ENCODE results near the gene OSBP.
"Not testable (repeated sequence)": the region's sequence is repeated elsewhere in the genome, so short reads cannot be mapped to it uniquely, and the experiment has no call there.

The OSBP gene

DNA sequence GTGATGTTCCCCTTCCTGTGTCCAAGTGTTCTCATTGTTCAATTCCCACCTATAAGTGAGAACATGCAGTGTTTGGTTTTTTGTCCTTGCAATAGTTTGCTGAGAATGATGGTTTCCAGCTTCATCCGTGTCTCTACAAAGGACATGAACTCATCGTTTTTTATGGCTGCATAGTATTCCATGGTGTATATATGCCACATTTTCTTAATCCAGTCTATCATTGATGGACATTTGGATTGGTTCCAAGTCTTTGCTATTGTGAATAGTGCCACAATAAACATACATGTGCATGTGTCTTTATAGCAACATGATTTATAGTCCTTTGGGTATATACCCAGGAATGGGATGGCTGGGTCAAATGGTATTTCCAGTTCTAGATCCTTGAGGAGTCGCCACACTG, 71.9 kb downstream of the OSBP start:
- H4K91ac ChIP-seq (ENCODE audit: low read length); H2BK5ac ChIP-seq (ENCODE audit: low read depth, low read length, poor library complexity, severe bottlenecking): not testable (repeated sequence)

DNA sequence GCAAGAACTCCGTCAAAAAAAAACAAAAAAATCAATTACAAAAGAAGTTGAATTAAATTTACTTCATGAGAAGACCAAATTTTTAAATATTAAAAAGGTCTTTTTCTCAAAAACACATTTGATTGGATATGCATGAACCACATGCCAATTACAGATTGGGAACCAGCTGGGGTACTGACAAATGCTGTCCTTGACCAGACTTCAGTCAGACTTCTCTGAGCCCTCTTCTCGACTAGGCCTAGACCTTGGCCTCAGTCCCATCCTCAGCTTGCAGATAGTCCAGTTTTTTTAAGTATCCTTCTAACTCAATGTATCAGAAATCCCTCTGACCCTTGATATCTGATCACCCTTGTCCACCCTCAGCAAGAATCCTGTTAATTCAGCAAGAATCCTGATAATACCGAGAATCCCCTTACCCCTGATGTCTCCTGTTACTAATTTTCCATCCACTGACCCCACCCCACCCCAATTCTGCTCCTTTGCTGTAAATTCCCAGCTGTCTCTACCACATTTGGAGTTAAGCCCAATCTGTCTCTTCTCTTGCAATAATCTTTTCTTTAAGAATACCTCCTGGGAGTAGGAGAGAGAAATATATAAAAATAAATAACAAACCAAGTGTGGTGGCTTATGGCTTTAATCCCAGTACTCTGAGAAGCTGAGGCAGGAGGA, 73.3 kb downstream of the OSBP start:
- no peak overlapping the region for H2AK5ac ChIP-seq (ENCODE audit: low read length, severe bottlenecking)
- no peak overlapping the region for H2BK15ac ChIP-seq (ENCODE audit: low read depth, poor library complexity, severe bottlenecking)
- no peak overlapping the region for H2BK12ac ChIP-seq (ENCODE audit: low read length in 2 of 2)
- no peak overlapping the region for H3K4me3 ChIP-seq (ENCODE audit: insufficient read depth in 1 of 2, low read depth in 1 of 2, low read length in 2 of 2)
- H3K4me2 ChIP-seq (ENCODE audit: low read length, poor library complexity, severe bottlenecking) = no peak overlapping the region
- no peak overlapping the region for H4K91ac ChIP-seq (ENCODE audit: low read length)
- no peak overlapping the region for H3K18ac ChIP-seq (ENCODE audit: low read depth in 1 of 2, low read length in 2 of 2)
- H3K36me3 ChIP-seq (ENCODE audit: control insufficient read depth in 1 of 2, insufficient read depth in 2 of 2, low read depth in 1 of 2, low read length in 2 of 2) = no peaks in the 10 kb centered on the region
- H2AFZ ChIP-seq (ENCODE audit: low read depth, low read length) = no peak overlapping the region
- no peak overlapping the region for H4K8ac ChIP-seq (ENCODE audit: low read length)
- H3K79me1 ChIP-seq (replicated peaks; ENCODE audit: low read length, poor library complexity, severe bottlenecking) = no peaks in the 10 kb centered on the region
- no peak overlapping the region for H2BK5ac ChIP-seq (ENCODE audit: low read depth, low read length, poor library complexity, severe bottlenecking)
- 78% methylated on average over 2 of the region's 3 CpGs for WGBS
- no peak overlapping the region for H3K4ac ChIP-seq (ENCODE audit: low read depth in 1 of 2, low read length in 2 of 2)
- H3K9ac ChIP-seq (ENCODE audit: low read length) = no peak overlapping the region
- H3K27me3 ChIP-seq (ENCODE audit: control insufficient read depth in 1 of 2, insufficient read depth in 1 of 2, low read length in 2 of 2) = no peaks in the 10 kb centered on the region
- H3K4me1 ChIP-seq (ENCODE audit: control insufficient read depth, insufficient read depth, low read depth, low read length) = peaks cover 1% of the 10 kb centered on the region
- H3K23ac ChIP-seq (ENCODE audit: low read length in 2 of 2) = no peak overlapping the region
- H3K14ac ChIP-seq (ENCODE audit: low read length in 2 of 2) = no peak overlapping the region
- no peak overlapping the region for H3K27ac ChIP-seq (ENCODE audit: low read length, poor library complexity, severe bottlenecking)
- no peaks in the 10 kb centered on the region for H3K9me3 ChIP-seq (ENCODE audit: control insufficient read depth, low read length)
- H2BK120ac ChIP-seq (ENCODE audit: low read depth, low read length) = no peak overlapping the region
- no peak for DNase-seq

More for the DNA sequence above, 71.9 kb downstream of the OSBP start:
- H4K8ac ChIP-seq (ENCODE audit: low read length); H3K27ac ChIP-seq (ENCODE audit: low read length, poor library complexity, severe bottlenecking); H3K23ac ChIP-seq (ENCODE audit: low read length in 2 of 2); H2AK5ac ChIP-seq (ENCODE audit: low read length, severe bottlenecking); H3K79me1 ChIP-seq (replicated peaks; ENCODE audit: low read length, poor library complexity, severe bottlenecking); H3K14ac ChIP-seq (ENCODE audit: low read length in 2 of 2); H3K18ac ChIP-seq (ENCODE audit: low read depth in 1 of 2, low read length in 2 of 2); H3K9me3 ChIP-seq (ENCODE audit: control insufficient read depth, low read length); H3K36me3 ChIP-seq (ENCODE audit: control insufficient read depth in 1 of 2, insufficient read depth in 2 of 2, low read depth in 1 of 2, low read length in 2 of 2); H2BK120ac ChIP-seq (ENCODE audit: low read depth, low read length); H3K4ac ChIP-seq (ENCODE audit: low read depth in 1 of 2, low read length in 2 of 2); H3K4me1 ChIP-seq (ENCODE audit: control insufficient read depth, insufficient read depth, low read depth, low read length); H3K9ac ChIP-seq (ENCODE audit: low read length); H3K4me3 ChIP-seq (ENCODE audit: insufficient read depth in 1 of 2, low read depth in 1 of 2, low read length in 2 of 2); H2BK12ac ChIP-seq (ENCODE audit: low read length in 2 of 2); H2BK15ac ChIP-seq (ENCODE audit: low read depth, poor library complexity, severe bottlenecking); H3K4me2 ChIP-seq (ENCODE audit: low read length, poor library complexity, severe bottlenecking); H3K27me3 ChIP-seq (ENCODE audit: control insufficient read depth in 1 of 2, insufficient read depth in 1 of 2, low read length in 2 of 2); H2AFZ ChIP-seq (ENCODE audit: low read depth, low read length); DNase-seq: not testable (repeated sequence)
- WGBS = no CpG with 5 or more reads among the region's 3 CpGs

DNA sequence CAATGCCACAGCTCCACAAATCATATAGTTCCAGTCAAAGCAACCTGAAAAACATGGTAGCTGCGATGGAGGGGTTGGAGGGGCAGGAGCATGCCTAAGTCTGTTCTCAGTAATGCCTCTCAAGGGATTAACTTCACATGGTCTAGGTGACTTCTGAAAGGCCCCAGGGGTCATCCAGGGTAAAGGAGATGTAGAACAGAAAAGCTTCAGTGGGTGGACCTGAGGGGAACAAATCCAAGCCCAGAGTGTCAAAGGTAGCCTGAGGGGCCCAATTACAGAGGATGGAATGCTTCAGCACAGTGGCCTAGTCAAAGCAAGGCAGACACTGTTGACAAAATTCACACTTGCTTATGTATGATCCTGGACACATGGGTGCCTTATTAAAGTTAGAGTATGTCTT, 80.9 kb downstream of the OSBP start:
- no peak overlapping the region for H2BK15ac ChIP-seq (ENCODE audit: low read depth, poor library complexity, severe bottlenecking)

DNA sequence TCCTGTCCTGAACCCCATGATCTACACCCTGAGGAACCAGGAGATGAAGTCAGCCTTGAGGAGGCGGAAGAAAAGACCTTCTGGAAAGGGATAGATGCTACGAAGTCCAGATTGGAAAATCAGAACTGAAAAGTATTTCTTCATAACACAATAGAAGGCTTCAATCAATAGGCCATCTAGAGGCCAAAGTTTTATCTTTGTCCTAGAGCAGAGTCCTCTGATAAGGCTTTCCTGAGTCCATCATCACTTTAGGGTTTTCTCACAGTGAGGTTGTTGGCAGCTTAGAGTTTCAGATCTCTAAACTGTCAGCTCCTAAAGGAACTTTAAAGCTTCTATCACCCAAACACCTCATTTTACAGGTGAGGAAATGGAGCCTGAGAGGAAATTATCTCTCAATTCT, 83.0 kb downstream of the OSBP start:
- Histone ChIP-seq H4K8ac (ENCODE audit: low read length) (no peak overlapping the region), H3K23ac (ENCODE audit: low read length in 2 of 2) (no peak overlapping the region), H2BK120ac (ENCODE audit: low read depth, low read length) (no peak overlapping the region), H3K4ac (ENCODE audit: low read depth in 1 of 2, low read length in 2 of 2) (no peak overlapping the region), H3K4me3 (ENCODE audit: insufficient read depth in 1 of 2, low read depth in 1 of 2, low read length in 2 of 2) (no peak overlapping the region), H2AFZ (ENCODE audit: low read depth, low read length) (no peak overlapping the region), H3K9ac (ENCODE audit: low read length) (no peak overlapping the region), H3K27me3 (ENCODE audit: control insufficient read depth in 1 of 2, insufficient read depth in 1 of 2, low read length in 2 of 2) (peaks cover 0 to 7% of the 10 kb centered on the region in 2 experiments), H2AK5ac (ENCODE audit: low read length, severe bottlenecking) (no peak overlapping the region), H2BK12ac (ENCODE audit: low read length in 2 of 2) (no peak overlapping the region), H3K4me2 (ENCODE audit: low read length, poor library complexity, severe bottlenecking) (no peak overlapping the region), H3K14ac (ENCODE audit: low read length in 2 of 2) (no peak overlapping the region), H2BK15ac (ENCODE audit: low read depth, poor library complexity, severe bottlenecking) (no peak overlapping the region), H3K18ac (ENCODE audit: low read depth in 1 of 2, low read length in 2 of 2) (no peak overlapping the region), H3K79me1 (replicated peaks; ENCODE audit: low read length, poor library complexity, severe bottlenecking) (no peaks in the 10 kb centered on the region), H3K4me1 (ENCODE audit: control insufficient read depth, insufficient read depth, low read depth, low read length) (no peaks in the 10 kb centered on the region), H4K91ac (ENCODE audit: low read length) (no peak overlapping the region), H3K27ac (ENCODE audit: low read length, poor library complexity, severe bottlenecking) (no peak overlapping the region), H2BK5ac (ENCODE audit: low read depth, low read length, poor library complexity, severe bottlenecking) (no peak overlapping the region), H3K36me3 (ENCODE audit: control insufficient read depth in 1 of 2, insufficient read depth in 2 of 2, low read depth in 1 of 2, low read length in 2 of 2) (no peaks in the 10 kb centered on the region), H3K9me3 (ENCODE audit: control insufficient read depth, low read length) (no peaks in the 10 kb centered on the region)
- no CpG with 5 or more reads among the region's 2 CpGs for WGBS
- DNase-seq = no peak

More for the DNA sequence above, 80.9 kb downstream of the OSBP start:
- Histone ChIP-seq H2AFZ (ENCODE audit: low read depth, low read length) (no peak overlapping the region), H3K14ac (ENCODE audit: low read length in 2 of 2) (no peak overlapping the region), H3K79me1 (replicated peaks; ENCODE audit: low read length, poor library complexity, severe bottlenecking) (no peaks in the 10 kb centered on the region), H3K9me3 (ENCODE audit: control insufficient read depth, low read length) (no peaks in the 10 kb centered on the region), H3K23ac (ENCODE audit: low read length in 2 of 2) (no peak overlapping the region), H3K4me1 (ENCODE audit: control insufficient read depth, insufficient read depth, low read depth, low read length) (no peaks in the 10 kb centered on the region), H3K9ac (ENCODE audit: low read length) (no peak overlapping the region), H3K4me2 (ENCODE audit: low read length, poor library complexity, severe bottlenecking) (no peak overlapping the region), H3K4ac (ENCODE audit: low read depth in 1 of 2, low read length in 2 of 2) (no peak overlapping the region), H2BK5ac (ENCODE audit: low read depth, low read length, poor library complexity, severe bottlenecking) (no peak overlapping the region), H4K8ac (ENCODE audit: low read length) (no peak overlapping the region), H3K18ac (ENCODE audit: low read depth in 1 of 2, low read length in 2 of 2) (no peak overlapping the region), H3K36me3 (ENCODE audit: control insufficient read depth in 1 of 2, insufficient read depth in 2 of 2, low read depth in 1 of 2, low read length in 2 of 2) (no peaks in the 10 kb centered on the region), H3K4me3 (ENCODE audit: insufficient read depth in 1 of 2, low read depth in 1 of 2, low read length in 2 of 2) (no peak overlapping the region), H2AK5ac (ENCODE audit: low read length, severe bottlenecking) (no peak overlapping the region), H2BK12ac (ENCODE audit: low read length in 2 of 2) (no peak overlapping the region), H2BK120ac (ENCODE audit: low read depth, low read length) (no peak overlapping the region), H4K91ac (ENCODE audit: low read length) (no peak overlapping the region), H3K27me3 (ENCODE audit: control insufficient read depth in 1 of 2, insufficient read depth in 1 of 2, low read length in 2 of 2) (no peaks in the 10 kb centered on the region), H3K27ac (ENCODE audit: low read length, poor library complexity, severe bottlenecking) (no peak overlapping the region)
- WGBS = 92% methylated on average over 1 of the region's 1 CpG
- DNase-seq = no peak

All from mesenchymal stem cell (in vitro differentiated cells and primary cell).